ENCODE results near the gene FAM114A1. TPM values are rescaled to one million over a fixed set of nuclear protein-coding genes. Genes with fewer than 3 reads are reported as not detected.

FAM114A1 gene
- total and polyA plus RNA-seq, 2 of the 4 experiments (the other 2 are of a cell fraction) = 135 to 649 TPM

GRCh38 chr4:38870098-38870808 is 2.6 kb downstream of the FAM114A1 start (continued):
- no peak for TF ChIP-seq SMC3 (IDR thresholded peaks at IDR 0.05; ENCODE audit: low read depth, low read length)

- TF ChIP-seq RCOR1 (IDR thresholded peaks at IDR 0.05; ENCODE audit: insufficient replicate concordance, low read length) (no peak), CHD1 (IDR thresholded peaks at IDR 0.05; ENCODE audit: low read depth, low read length) (no peak), BHLHE40 (IDR thresholded peaks at IDR 0.05; ENCODE audit: low read depth, low read length) (no peak), MAZ (IDR thresholded peaks at IDR 0.05; ENCODE audit: borderline replicate concordance, low read depth, low read length) (no peak), POLR2A (IDR thresholded peaks at IDR 0.05; ENCODE audit: low read depth, low read length) (no peak), MAFK (IDR thresholded peaks at IDR 0.05; ENCODE audit: low read depth, low read length) (no peak), NFE2L2 (IDR thresholded peaks at IDR 0.05; ENCODE audit: low read depth, low read length) (no peak), USF2 (IDR thresholded peaks at IDR 0.05; ENCODE audit: low read depth, low read length) (no peak), RFX5 (IDR thresholded peaks at IDR 0.05; ENCODE audit: low read depth, low read length) (no peak)
- TF ChIP-seq, protein P1, sequence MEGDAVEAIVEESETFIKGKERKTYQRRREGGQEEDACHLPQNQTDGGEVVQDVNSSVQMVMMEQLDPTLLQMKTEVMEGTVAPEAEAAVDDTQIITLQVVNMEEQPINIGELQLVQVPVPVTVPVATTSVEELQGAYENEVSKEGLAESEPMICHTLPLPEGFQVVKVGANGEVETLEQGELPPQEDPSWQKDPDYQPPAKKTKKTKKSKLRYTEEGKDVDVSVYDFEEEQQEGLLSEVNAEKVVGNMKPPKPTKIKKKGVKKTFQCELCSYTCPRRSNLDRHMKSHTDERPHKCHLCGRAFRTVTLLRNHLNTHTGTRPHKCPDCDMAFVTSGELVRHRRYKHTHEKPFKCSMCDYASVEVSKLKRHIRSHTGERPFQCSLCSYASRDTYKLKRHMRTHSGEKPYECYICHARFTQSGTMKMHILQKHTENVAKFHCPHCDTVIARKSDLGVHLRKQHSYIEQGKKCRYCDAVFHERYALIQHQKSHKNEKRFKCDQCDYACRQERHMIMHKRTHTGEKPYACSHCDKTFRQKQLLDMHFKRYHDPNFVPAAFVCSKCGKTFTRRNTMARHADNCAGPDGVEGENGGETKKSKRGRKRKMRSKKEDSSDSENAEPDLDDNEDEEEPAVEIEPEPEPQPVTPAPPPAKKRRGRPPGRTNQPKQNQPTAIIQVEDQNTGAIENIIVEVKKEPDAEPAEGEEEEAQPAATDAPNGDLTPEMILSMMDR (conservative IDR thresholded peaks at IDR 0.05; ENCODE audit: low read depth, low read length) = no peak
- TF ChIP-seq, protein P2, sequence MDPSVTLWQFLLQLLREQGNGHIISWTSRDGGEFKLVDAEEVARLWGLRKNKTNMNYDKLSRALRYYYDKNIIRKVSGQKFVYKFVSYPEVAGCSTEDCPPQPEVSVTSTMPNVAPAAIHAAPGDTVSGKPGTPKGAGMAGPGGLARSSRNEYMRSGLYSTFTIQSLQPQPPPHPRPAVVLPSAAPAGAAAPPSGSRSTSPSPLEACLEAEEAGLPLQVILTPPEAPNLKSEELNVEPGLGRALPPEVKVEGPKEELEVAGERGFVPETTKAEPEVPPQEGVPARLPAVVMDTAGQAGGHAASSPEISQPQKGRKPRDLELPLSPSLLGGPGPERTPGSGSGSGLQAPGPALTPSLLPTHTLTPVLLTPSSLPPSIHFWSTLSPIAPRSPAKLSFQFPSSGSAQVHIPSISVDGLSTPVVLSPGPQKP (IDR thresholded peaks at IDR 0.05; ENCODE audit: borderline replicate concordance, low read depth, low read length) = no peak
- Histone ChIP-seq H2AK9ac (replicated peaks; ENCODE audit: low read depth, low read length, poor library complexity) (no peak overlapping the region), H3K14ac (replicated peaks; ENCODE audit: low read depth, low read length) (peak overlapping the region; percentile 40; the same call in 1 of the 2 replicates), H3K18ac (ENCODE audit: low read depth, low read length) (peak overlapping the region; percentile 42; the same call in 1 of the 2 replicates), H3K4ac (ENCODE audit: low read depth, low read length) (no peak overlapping the region), H4K8ac (ENCODE audit: low read depth in 2 of 2, low read length in 2 of 2) (no peak overlapping the region), H4K20me1 (ENCODE audit: insufficient read depth, low read length) (peaks cover 66% of the 10 kb centered on the region), H2AFZ (replicated peaks; ENCODE audit: low read length, poor library complexity) (no peak overlapping the region), H4K91ac (ENCODE audit: insufficient read depth, low read depth, low read length) (no peak overlapping the region), H3K23ac (ENCODE audit: low read depth, low read length) (peak overlapping the region; percentile 67), H3K9me1 (ENCODE audit: insufficient read depth, low read length) (peaks cover 12% of the 10 kb centered on the region), H3K27ac (ENCODE audit: insufficient read depth, low read length) (no peak overlapping the region; the same call in 1 of the 2 replicates), H3K4me3 (ENCODE audit: insufficient read depth, low read depth, low read length) (no peak overlapping the region), H3K56ac (ENCODE audit: extremely low read depth, insufficient read depth, low read length) (no peak overlapping the region), H3K9ac (ENCODE audit: low read depth, low read length) (no peak overlapping the region), H2BK120ac (ENCODE audit: low read depth, low read length) (no peak overlapping the region), H2BK5ac (ENCODE audit: low read depth, low read length, poor library complexity, severe bottlenecking) (peak overlapping the region; percentile 27), H3K4me1 (ENCODE audit: control insufficient read depth, insufficient read depth, low read length) (peaks cover 28% of the 10 kb centered on the region), H3K27me3 (ENCODE audit: control insufficient read depth, insufficient read depth, low read length) (no peaks in the 10 kb centered on the region), H2BK20ac (ENCODE audit: low read depth, low read length) (no peak overlapping the region), H3K79me1 (ENCODE audit: low read depth in 1 of 2, low read length in 2 of 2) (peaks cover 17 to 66% of the 10 kb centered on the region in 2 experiments), H3K9me3 (ENCODE audit: control insufficient read depth, insufficient read depth, low read length) (no peaks in the 10 kb centered on the region), H3K36me3 (ENCODE audit: control insufficient read depth, insufficient read depth, low read length) (peaks cover 19% of the 10 kb centered on the region), H4K5ac (ENCODE audit: low read depth, low read length) (no peak overlapping the region; the same call in 1 of the 2 replicates), H2BK15ac (ENCODE audit: low read depth, low read length) (no peak overlapping the region), H3K4me2 (ENCODE audit: low read depth, low read length) (peak overlapping the region; percentile 65; the same call in 1 of the 2 replicates), H2AK5ac (ENCODE audit: low read depth, low read length) (no peak overlapping the region)
- DNase-seq = peak; percentile 28
- no TSS peak for BruUV-seq (replicated peaks)
- intact Hi-C loops (cut with micrococcal nuclease) (no loop called here), dilution Hi-C loops (cut with HindIII; ENCODE audit: low sequenced_read_pairs, unreplicated experiment) (no loop called here), in situ Hi-C loops (cut with MboI; ENCODE audit: low sequenced_read_pairs) (no loop called here)
- POLR2A ChIA-PET (ENCODE audit: unreplicated experiment) = no interaction called here
- ATAC-seq (ENCODE audit: low read depth) = no peak
- CTCF ChIA-PET = no interaction called here
- no CpG with 5 or more reads among the region's 1 CpG for WGBS, 2 experiments (ENCODE audit: extremely low coverage in 2 of 2, insufficient read length in 1 of 2)
Measured at GRCh38 chr4:38871593-38871992, 4.0 kb downstream of the FAM114A1 start.
